NK-92 (cell line): ENCODE results near the gene PCDHGA10.
"Not testable (repeated sequence)": the region's sequence is repeated elsewhere in the genome, so short reads cannot be mapped to it uniquely, and the experiment has no call there.

Source experiments
- DNase-seq: peaks from one replicate; lab custom pipeline; 2025; ENCODE audit not compliant: unreplicated experiment; lab: John Stamatoyannopoulos, UW

Gene PCDHGA10

GRCh38 chr5:141412854-141413539 is at the start of gene PCDHGA10:
TSS of gene PCDHGA10 (plus strand) at chr5:141412987. CDS start at chr5:141413176, 189 bp downstream.
- DNase-seq = no peak

GRCh38 chr5:141363952-141364660 is 48.7 kb upstream of the PCDHGA10 start, which contains the start of gene PCDHGA5:
TSS of gene PCDHGA5 (plus strand) at chr5:141364162. CDS start at chr5:141364331, 169 bp downstream.
- no peak for DNase-seq

DNA sequence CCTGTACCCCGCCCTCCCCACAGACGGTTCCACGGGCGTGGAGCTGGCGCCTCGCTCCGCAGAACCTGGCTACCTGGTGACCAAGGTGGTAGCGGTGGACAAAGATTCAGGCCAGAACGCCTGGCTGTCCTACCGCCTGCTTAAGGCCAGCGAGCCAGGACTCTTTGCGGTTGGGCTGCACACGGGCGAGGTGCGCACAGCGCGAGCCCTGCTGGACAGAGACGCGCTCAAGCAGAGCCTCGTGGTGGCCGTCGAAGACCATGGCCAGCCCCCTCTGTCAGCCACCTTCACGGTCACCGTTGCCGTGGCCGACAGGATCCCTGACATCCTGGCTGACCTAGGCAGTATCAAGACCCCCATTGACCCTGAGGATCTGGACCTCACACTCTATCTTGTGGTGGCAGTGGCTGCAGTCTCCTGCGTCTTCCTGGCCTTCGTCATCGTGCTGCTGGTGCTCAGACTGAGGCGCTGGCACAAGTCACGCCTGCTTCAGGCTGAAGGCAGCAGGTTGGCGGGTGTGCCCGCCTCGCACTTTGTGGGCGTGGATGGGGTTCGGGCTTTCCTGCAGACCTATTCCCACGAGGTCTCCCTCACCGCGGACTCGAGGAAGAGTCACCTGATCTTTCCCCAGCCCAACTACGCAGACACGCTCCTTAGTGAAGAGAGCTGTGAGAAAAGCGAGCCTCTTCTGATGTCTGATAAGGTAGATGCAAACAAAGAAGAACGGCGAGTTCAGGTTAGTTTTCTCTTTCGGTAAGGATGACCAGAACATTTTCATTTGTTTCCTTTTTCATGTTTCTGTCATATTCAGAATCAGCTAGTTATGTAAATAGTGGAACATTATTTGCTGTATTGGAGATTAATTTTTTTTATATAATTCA is 46.5 kb upstream of the PCDHGA10 start:
- DNase-seq = no peak

DNA sequence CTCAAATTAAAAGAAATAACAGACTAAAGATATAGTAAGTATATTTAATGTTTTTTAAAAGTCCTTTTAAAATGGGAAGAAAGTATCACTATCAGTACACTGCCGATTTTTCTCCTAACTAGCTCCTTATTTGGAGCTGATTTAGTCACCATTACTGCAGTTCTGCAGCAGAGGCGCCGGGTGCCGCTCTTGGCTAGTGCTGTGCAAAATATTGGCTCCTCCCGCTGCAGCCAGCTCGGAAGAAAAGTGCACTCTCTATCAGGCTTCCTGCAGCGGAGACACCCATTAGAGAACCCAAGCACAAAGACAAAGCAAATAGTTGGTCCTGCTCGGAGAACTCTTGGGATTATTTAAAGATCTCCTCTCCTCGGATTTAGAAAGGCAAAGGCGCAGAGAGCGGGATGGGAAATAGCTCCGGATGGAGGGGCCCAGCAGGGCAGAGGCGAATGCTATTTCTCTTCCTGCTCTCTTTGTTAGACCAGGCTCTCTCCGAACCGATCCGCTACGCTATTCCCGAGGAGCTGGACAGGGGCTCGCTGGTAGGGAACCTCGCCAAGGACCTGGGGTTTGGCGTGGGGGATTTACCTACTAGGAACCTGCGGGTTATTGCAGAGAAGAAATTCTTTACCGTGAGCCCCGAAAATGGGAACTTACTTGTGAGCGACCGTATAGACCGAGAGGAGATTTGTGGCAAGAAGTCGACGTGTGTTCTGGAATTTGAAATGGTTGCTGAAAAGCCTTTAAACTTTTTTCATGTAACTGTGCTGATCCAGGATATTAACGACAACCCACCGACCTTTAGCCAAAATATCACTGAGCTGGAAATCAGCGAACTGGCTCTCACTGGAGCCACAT is 42.6 kb upstream of the PCDHGA10 start, which contains the start of gene PCDHGB3:
TSS of gene PCDHGB3 (plus strand) at position 249 of the 855 bp plus-strand sequence. CDS start at position 402, 153 bp downstream.
- no peak for DNase-seq

DNA sequence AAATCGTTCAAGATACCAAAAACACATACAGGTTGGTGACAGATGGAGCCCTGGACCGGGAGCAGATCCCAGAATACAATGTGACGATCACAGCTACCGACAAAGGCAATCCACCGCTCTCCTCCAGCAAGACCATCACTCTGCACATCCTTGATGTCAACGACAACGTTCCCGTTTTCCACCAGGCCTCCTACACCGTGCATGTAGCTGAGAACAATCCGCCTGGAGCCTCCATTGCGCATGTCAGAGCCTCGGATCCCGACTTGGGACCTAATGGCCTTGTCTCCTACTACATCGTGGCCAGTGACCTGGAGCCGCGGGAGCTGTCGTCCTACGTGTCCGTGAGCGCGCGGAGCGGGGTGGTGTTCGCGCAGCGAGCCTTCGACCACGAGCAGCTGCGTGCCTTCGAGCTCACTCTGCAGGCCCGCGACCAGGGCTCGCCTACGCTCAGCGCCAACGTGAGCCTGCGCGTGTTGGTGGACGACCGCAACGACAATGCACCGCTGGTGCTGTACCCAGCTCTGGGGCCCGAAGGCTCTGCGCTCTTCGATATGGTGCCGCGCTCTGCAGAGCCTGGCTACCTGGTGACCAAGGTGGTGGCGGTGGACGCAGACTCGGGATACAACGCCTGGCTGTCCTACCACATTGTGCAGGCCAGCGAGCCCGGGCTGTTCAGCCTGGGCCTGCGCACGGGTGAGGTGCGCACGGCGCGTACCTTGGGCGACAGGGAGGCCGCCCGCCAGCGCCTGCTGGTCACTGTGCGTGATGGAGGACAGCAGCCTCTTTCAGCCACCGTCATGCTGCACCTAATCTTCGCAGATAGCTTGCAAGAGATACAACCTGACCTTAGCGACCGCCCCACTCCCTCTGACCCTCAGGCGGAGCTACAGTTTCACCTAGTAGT is 41.0 kb upstream of the PCDHGA10 start:
- DNase-seq = no peak

GRCh38 chr5:141373673-141374317 is 39.0 kb upstream of the PCDHGA10 start, which contains the start of gene PCDHGA6:
TSS of gene PCDHGA6 (plus strand) at chr5:141373891. CDS start at chr5:141374084, 193 bp downstream.
- no peak for DNase-seq

DNA sequence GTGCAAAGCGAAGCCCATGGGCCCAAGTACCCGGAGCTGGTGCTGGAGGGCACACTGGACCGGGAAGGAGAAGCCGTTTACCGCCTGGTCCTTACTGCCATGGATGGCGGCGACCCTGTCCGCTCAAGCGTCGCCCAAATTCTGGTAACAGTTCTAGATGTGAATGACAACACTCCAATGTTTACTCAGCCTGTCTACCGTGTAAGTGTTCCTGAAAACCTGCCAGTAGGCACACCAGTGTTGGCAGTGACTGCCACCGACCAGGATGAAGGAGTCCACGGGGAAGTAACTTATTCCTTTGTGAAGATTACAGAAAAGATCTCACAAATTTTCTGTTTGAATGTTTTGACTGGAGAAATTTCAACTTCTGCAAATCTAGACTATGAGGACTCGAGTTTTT is 38.2 kb upstream of the PCDHGA10 start:
- no peak for DNase-seq

DNA sequence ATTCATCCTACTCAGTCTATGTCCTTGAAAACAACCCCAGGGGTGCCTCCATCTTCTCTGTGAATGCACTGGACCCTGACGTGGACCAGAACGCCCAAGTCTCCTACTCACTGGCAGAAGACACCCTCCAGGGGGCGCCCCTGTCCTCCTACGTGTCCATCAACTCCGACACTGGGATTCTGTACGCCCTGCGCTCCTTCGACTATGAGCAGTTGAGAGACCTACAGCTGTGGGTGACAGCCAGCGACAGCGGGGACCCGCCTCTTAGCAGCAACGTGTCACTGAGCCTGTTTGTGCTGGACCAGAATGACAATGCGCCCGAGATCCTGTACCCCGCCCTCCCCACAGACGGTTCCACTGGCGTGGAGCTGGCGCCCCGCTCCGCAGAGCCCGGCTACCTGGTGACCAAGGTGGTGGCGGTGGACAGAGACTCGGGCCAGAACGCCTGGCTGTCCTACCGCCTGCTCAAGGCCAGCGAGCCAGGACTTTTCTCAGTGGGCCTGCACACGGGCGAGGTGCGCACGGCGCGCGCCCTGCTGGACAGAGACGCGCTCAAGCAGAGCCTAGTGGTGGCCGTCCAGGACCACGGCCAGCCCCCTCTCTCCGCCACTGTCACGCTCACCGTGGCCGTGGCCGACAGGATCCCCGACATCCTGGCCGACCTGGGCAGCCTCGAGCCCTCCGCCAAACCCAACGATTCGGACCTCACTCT is 37.2 kb upstream of the PCDHGA10 start:
- not testable (repeated sequence) for DNase-seq

- no peak for DNase-seq
Observed at GRCh38 chr5:141382469-141383294, 30.1 kb upstream of the PCDHGA10 start, which contains the start of gene PCDHGA7. TSS of gene PCDHGA7 (plus strand) at chr5:141382742. CDS start at chr5:141382900, 158 bp downstream.

DNA sequence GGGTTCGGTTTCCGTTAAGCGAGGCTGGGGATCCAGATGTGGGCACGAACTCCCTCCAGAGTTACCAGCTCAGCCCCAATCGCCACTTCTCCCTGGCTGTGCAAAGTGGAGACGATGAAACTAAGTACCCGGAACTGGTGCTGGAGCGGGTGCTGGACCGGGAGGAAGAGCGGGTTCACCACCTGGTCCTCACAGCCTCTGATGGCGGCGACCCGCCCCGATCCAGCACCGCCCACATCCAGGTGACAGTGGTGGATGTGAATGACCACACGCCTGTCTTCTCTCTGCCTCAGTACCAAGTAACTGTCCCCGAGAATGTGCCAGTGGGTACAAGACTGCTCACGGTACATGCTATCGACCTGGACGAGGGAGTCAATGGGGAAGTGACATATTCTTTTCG is 29.4 kb upstream of the PCDHGA10 start:
- no peak for DNase-seq

DNA sequence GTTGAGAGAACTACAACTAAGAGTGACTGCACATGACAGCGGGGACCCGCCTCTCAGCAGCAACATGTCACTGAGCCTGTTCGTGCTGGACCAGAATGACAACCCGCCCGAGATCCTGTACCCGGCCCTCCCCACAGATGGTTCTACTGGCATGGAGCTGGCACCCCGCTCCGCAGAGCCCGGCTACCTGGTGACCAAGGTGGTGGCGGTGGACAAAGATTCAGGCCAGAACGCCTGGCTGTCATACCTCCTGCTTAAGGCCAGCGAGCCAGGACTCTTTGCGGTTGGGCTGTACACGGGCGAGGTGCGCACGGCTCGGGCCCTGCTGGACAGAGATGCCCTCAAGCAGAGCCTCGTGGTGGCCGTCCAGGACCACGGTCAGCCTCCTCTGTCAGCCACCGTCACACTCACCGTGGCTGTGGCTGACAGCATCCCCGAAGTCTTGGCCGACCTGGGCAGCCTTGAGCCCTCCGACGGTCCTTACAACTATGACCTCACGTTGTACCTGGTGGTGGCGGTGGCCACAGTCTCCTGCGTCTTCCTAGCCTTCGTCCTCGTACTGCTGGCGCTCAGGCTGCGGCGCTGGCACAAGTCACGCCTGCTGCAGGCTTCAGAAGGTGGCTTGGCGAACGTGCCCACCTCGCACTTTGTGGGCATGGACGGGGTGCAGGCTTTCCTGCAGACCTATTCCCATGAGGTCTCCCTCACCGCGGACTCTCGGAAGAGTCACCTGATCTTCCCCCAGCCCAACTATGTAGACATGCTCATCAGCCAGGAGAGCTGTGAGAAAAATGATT is 28.1 kb upstream of the PCDHGA10 start:
- no peak for DNase-seq

DNA sequence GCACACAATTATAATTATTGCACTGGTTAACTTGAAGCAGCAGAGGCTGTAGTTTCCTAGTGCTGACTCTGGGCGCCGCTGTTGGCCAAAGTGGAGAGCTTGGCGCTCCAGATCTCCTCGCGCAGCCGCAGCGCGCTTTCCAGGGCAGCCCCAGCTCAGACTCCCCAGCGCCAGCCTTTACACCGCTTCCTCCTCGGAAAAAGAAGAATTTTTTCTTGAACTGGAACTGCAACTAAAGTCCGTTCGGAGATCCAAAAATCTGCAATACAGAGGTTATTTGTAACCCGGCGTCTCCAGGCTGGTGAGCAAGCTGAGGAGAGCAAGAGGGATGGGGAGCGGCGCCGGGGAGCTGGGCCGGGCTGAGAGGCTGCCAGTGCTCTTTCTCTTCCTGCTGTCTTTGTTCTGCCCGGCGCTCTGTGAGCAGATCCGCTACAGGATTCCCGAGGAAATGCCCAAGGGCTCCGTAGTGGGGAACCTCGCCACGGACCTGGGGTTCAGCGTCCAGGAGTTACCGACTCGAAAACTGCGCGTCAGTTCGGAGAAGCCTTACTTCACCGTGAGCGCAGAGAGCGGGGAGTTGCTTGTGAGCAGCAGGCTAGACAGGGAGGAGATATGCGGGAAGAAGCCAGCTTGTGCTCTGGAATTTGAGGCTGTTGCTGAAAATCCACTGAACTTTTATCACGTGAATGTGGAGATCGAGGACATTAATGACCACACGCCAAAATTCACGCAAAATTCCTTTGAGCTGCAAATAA is 25.1 kb upstream of the PCDHGA10 start, which contains the start of gene PCDHGB4:
TSS of gene PCDHGB4 (plus strand) at position 142 of the 755 bp plus-strand sequence. CDS start at position 329, 187 bp downstream.
- not testable (repeated sequence) for DNase-seq

GRCh38 chr5:141388661-141389060 is 24.1 kb upstream of the PCDHGA10 start:
- DNase-seq = no peak

DNA sequence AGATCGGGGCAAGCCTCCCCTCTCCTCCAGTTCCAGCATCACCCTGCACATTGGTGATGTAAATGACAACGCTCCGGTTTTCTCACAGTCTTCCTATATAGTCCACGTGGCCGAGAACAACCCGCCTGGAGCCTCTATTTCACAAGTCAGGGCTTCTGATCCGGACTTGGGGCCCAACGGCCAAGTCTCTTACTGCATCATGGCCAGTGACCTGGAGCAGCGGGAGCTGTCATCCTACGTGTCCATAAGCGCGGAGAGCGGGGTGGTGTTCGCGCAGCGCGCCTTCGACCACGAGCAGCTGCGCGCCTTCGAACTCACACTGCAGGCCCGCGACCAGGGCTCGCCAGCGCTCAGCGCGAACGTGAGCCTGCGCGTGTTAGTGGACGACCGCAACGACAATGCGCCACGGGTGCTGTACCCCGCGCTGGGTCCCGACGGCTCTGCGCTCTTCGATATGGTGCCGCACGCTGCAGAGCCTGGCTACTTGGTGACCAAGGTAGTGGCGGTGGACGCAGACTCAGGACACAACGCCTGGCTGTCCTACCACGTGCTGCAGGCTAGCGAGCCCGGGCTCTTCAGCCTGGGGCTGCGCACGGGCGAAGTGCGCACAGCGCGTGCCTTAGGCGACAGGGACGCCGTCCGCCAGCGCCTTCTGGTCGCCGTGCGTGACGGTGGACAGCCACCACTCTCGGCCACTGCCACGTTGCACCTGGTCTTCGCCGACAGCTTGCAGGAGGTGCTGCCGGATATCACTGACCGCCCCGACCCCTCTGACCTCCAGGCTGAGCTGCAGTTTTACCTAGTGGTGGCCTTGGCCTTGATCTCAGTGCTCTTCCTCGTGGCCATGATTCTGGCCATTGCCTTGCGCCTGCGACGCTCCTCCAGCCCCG is 23.4 kb upstream of the PCDHGA10 start:
- no peak for DNase-seq
